HepG2 (cell line): ENCODE results near the gene TMEM233. TPM values are rescaled to one million over a fixed set of nuclear protein-coding genes. Genes with fewer than 3 reads are reported as not detected.

Source experiments
- ATAC-seq: fragments of 200-7000 bp; cut with Tn5 transposase; 3 replicates; pipeline ENCODE4 v1.9.1; 2020; ENCODE audit warnings: mild to moderate bottlenecking, moderate library complexity
- BruUV-seq: library from RNA; stranded (reverse); fragments of 400-500 nt; replicated peaks from 2 replicates; lab custom pipeline; 2021; lab: Mats Ljungman, UMichigan
- CTCF ChIA-PET: fragments of 300-600 bp; formaldehyde crosslinking; extraction: SDS; loops from one replicate; lab custom pipeline; 2021; ENCODE audit warnings: low total read pairs, inconsistent platforms, low intra/inter-chr PET ratio; lab: Yijun Ruan, JAX
- POLR2A ChIA-PET: fragments of 350-600 bp; sonication (Branson Sonifier 250); formaldehyde crosslinking; loops from one replicate; lab custom pipeline; 2020; ENCODE audit warnings: antibody characterized with exemption, inconsistent platforms; lab: Yijun Ruan, JAX
- DNase-seq: peaks from one replicate; pipeline ENCODE4 v3.0.0-alpha.2; 2015; ENCODE audit warnings: low spot score
- FAIRE-seq: peaks from 3 replicates; lab custom pipeline; 2011; peaks lifted over from hg19 to GRCh38; lab: Jason Lieb, UNC
- H2AFZ ChIP-seq: one replicate; pipeline ENCODE4 v1.6.1; 2011; ENCODE audit warnings: low read length, inconsistent platforms
- H3K27ac ChIP-seq: fragments of 300-600 bp; 3 replicates; pipeline ENCODE4 v1.8.0; 2011; ENCODE audit warnings: mixed run types, mild to moderate bottlenecking, mixed read lengths, low read length, inconsistent platforms; ENCODE audit not compliant: insufficient read depth; ENCODE audit errors: extremely low read length
- H3K27me3 ChIP-seq, 2 experiments: fragments of 200-600 bp in 1 of 2; 2 replicates in 1 of 2; 3 replicates in 1 of 2; pipeline versions ENCODE4 v1.6.0 to v1.8.0; 2011; ENCODE audit warnings: low read length in 2 of 2, mild to moderate bottlenecking in 2 of 2, moderate library complexity in 2 of 2, inconsistent platforms in 1 of 2; ENCODE audit not compliant: insufficient read depth in 2 of 2, control insufficient read depth in 1 of 2
- H3K36me3 ChIP-seq, 2 experiments: fragments of 200-600 bp in 1 of 2; replicated peaks in 1 of 2; 2 replicates in 1 of 2; 3 replicates in 1 of 2; pipeline versions ENCODE4 v1.5.1 to v1.8.0; 2011; ENCODE audit warnings: low read length in 2 of 2, inconsistent platforms in 1 of 2; ENCODE audit not compliant: insufficient read depth in 2 of 2, control insufficient read depth in 1 of 2
- H3K4me1 ChIP-seq: 2 replicates; pipeline ENCODE4 v1.5.1; 2012; ENCODE audit warnings: low read length, inconsistent platforms; ENCODE audit not compliant: insufficient read depth
- H3K4me2 ChIP-seq: 2 replicates; pipeline ENCODE4 v1.6.0; 2011; ENCODE audit warnings: low read depth, low read length, inconsistent platforms
- H3K4me3 ChIP-seq, 3 experiments: fragments of 200-600 bp in 1 of 3; sonication (generic), shearing (Covaris generic) in 1 of 3; replicated peaks in 1 of 3; 2 replicates each; pipeline ENCODE4 v1.5.1; 2011 to 2016; ENCODE audit warnings: low read length in 3 of 3, inconsistent platforms in 2 of 3, low read depth in 2 of 3, mild to moderate bottlenecking in 2 of 3, control low read depth in 1 of 3, mixed read lengths in 1 of 3; ENCODE audit not compliant: insufficient read depth in 1 of 3
- H3K79me2 ChIP-seq: one replicate; pipeline ENCODE4 v1.6.1; 2011; ENCODE audit warnings: low read length, inconsistent platforms; ENCODE audit not compliant: insufficient read depth
- H3K9ac ChIP-seq: 2 replicates; pipeline ENCODE4 v1.6.0; 2011; ENCODE audit warnings: mild to moderate bottlenecking, low read depth, low read length, inconsistent platforms; ENCODE audit not compliant: insufficient read depth
- H3K9me3 ChIP-seq: 2 replicates; pipeline ENCODE4 v1.5.1; 2012; ENCODE audit warnings: mild to moderate bottlenecking, low read length
- H4K20me1 ChIP-seq: 2 replicates; pipeline ENCODE4 v1.6.0; 2011; ENCODE audit warnings: inconsistent platforms, mild to moderate bottlenecking, low read length, moderate library complexity; ENCODE audit not compliant: insufficient read depth
- ELF3 ChIP-seq: IDR thresholded peaks from 2 replicates; pipeline ENCODE4 v1.6.1; 2016; ENCODE audit warnings: missing genetic modification reagents, missing compliant biosample characterization
- FOXA3 ChIP-seq: IDR thresholded peaks from 2 replicates; pipeline ENCODE4 v1.6.1; 2016; ENCODE audit warnings: missing genetic modification reagents, missing compliant biosample characterization
- FOXP1 ChIP-seq, 2 experiments: fragments of 450-650 bp in 1 of 2; IDR thresholded peaks; 2 replicates each; pipeline ENCODE4 v1.6.1; 2017 to 2018; ENCODE audit warnings: antibody characterized with exemption in 1 of 2
- HNF4A ChIP-seq: sonication (generic); formaldehyde crosslinking; IDR thresholded peaks from 2 replicates; pipeline ENCODE4 v1.4.0; 2020; ENCODE audit warnings: missing genetic modification reagents
- MAZ ChIP-seq, 2 experiments: sonication (generic) in 1 of 2; formaldehyde crosslinking in 1 of 2; IDR thresholded peaks; 2 replicates each; pipeline versions ENCODE4 v1.5.0 to v1.6.1; 2012 to 2020; ENCODE audit warnings: low read depth in 2 of 2, mild to moderate bottlenecking in 2 of 2, borderline replicate concordance in 1 of 2, improper control_type of control experiment in 1 of 2, low read length in 1 of 2, missing genetic modification reagents in 1 of 2, moderate library complexity in 1 of 2
- MYNN ChIP-seq: sonication (generic); formaldehyde crosslinking; IDR thresholded peaks from 2 replicates; pipeline ENCODE4 v1.4.0; 2020; ENCODE audit warnings: mild to moderate bottlenecking, low read depth, missing genetic modification reagents
- RAD21 ChIP-seq: fragments of 450-650 bp; formaldehyde crosslinking; IDR thresholded peaks from 2 replicates; pipeline ENCODE4 v1.5.0; 2020; ENCODE audit warnings: mild to moderate bottlenecking
- RAD51 ChIP-seq: fragments of 450-650 bp; IDR thresholded peaks from 2 replicates; pipeline ENCODE4 v1.6.1; 2016; ENCODE audit warnings: borderline replicate concordance
- WIZ ChIP-seq: sonication (generic); formaldehyde crosslinking; IDR thresholded peaks from 2 replicates; pipeline ENCODE4 v1.5.1; 2020; ENCODE audit warnings: mild to moderate bottlenecking, missing genetic modification reagents
- ZKSCAN8 ChIP-seq: IDR thresholded peaks from 2 replicates; pipeline ENCODE4 v1.6.1; 2016; ENCODE audit warnings: borderline replicate concordance, missing genetic modification reagents, missing compliant biosample characterization
- ZNF232 ChIP-seq: sonication (generic); formaldehyde crosslinking; IDR thresholded peaks from 2 replicates; pipeline ENCODE4 v1.4.0; 2020; ENCODE audit warnings: missing genetic modification reagents, borderline replicate concordance
- ZNF678 ChIP-seq: sonication (generic); formaldehyde crosslinking; IDR thresholded peaks from 2 replicates; pipeline ENCODE4 v1.4.0; 2020; ENCODE audit warnings: mild to moderate bottlenecking, missing genetic modification reagents
- ZNF773 ChIP-seq: sonication (generic); formaldehyde crosslinking; IDR thresholded peaks from 2 replicates; pipeline ENCODE4 v1.4.0; 2020; ENCODE audit warnings: missing genetic modification reagents, borderline replicate concordance
- WGBS: methylation state at CpG from one replicate; pipeline ENCODE4 v1.1.6; 2017; ENCODE audit warnings: low lambda C conversion rate; 5-methylcytosine and 5-hydroxymethylcytosine counted together
- in situ Hi-C: cut with HindIII; loops from 2 replicates; pipeline ENCODE4 v1.10.0; 2017; ENCODE audit warnings: low pct_unique_long_range_greater_than_20kb; ENCODE audit not compliant: extremely low pct_ligation_motif_present
- intact Hi-C: fragments of 100-400 bp; cut with micrococcal nuclease; formaldehyde crosslinking; loops from one replicate; pipeline ENCODE4 v1.10.0; 2022; ENCODE audit not compliant: unreplicated experiment
- polyA plus RNA-seq, 8 experiments: library from polyadenylated mRNA; depleted of rRNA in 3 of 8; stranded (reverse) in 7 of 8; unstranded in 1 of 8; fragments of >200 nt; fragmentation: Illumina TruSeq in 4 of 8; extraction: Trizol in 4 of 8; gene quantifications; 2 replicates each; pipeline versions ENCODE4 v1.2.1 to v1.2.3, GENCODE V29; 2011 to 2016; ENCODE audit warnings: low read depth in 4 of 8, missing spikeins in 1 of 8, mixed read lengths in 1 of 8; ENCODE audit not compliant: insufficient read depth in 1 of 8
- total RNA-seq, 5 experiments: library from RNA; depleted of rRNA; stranded (reverse); fragments of >200 nt; fragmentation: Illumina TruSeq; extraction: Trizol; gene quantifications; 2 replicates each; pipeline ENCODE4 v1.2.3, GENCODE V29; 2016; ENCODE audit warnings: low read depth in 1 of 5
- TF ChIP-seq, protein P1 (sequence below): sonication (generic); formaldehyde crosslinking; IDR thresholded peaks from 2 replicates; pipeline ENCODE4 v1.4.0; 2020; ENCODE audit warnings: missing genetic modification reagents
- TF ChIP-seq, protein P2 (sequence below): sonication (generic); formaldehyde crosslinking; IDR thresholded peaks from 2 replicates; pipeline ENCODE4 v1.4.0; 2020; ENCODE audit warnings: missing genetic modification reagents, mild to moderate bottlenecking, borderline replicate concordance

The TMEM233 gene
- total and polyA plus RNA-seq, 2 of the 13 experiments (the other 11 are each of a cell fraction or from before 2014, with no cell fraction given) = 0.03 TPM; not detected in 1

DNA sequence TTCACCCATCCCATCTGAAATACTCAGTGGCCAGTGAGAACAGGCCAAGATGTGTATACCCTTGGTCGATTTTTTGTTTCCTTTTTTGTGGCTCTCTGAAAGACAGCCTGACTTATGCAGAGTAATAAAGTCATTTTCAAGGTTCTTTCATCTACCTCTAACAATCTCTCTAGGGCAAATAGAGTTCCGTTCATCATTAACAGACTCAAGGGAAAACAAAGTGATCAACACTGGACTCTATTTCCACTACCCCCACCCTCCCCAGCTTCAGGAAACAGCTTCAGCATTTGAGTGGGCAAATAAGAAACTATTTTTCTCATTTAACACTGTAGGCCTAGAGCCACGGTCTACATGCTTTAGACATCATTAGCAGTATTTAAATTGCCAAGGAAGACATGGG lies 90.2 kb downstream of the TMEM233 start (continued):
- TF ChIP-seq HNF4A (CRISPR knock-in tag) (peak; percentile 17; the same call in 1 of the 2 replicates), ZKSCAN8 (CRISPR knock-in tag) (peak; percentile 56; the same call in 1 of the 2 replicates), RAD51 (no peak), FOXP1 (IDR thresholded peaks at IDR 0.05) (no peak), FOXP1 (CRISPR knock-in tag; IDR thresholded peaks at IDR 0.05) (peak; percentile 72), MAZ (IDR thresholded peaks at IDR 0.05; ENCODE audit: borderline replicate concordance, low read depth, low read length) (0 out of 2 replicates have a peak, but pooled peaks have one; percentile 32), MAZ (CRISPR knock-in tag; IDR thresholded peaks at IDR 0.05; ENCODE audit: low read depth) (no peak)

DNA sequence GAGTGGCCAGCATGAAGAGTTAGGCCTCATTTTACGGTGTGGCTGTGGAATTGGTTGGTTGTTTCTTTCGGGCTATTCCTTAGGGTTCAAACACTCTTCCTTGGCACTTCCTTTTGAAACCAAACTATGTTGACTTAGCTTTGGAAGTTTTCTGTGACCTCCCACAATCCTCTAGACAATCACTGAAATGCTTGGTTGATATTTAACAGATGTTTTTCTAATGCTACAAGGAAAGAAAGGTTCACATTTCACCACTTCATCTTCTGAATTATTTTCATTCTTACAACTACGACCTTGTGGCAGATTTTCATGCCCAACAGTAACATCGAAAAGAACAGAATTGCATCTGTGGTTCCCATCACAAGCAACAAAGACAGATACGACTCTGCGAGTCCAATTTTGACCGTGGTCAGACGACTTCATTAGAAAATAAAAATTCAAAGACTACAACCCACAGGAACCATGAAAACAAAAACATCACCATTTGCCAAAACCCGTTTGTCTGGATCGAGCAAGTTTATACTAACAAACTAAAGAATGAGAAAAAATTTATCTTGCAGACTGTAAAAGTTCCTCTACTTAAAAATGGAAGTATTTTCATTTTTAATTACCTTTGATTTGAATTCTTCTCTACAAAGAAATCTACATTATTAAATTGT lies 91.3 kb downstream of the TMEM233 start:
- Histone ChIP-seq H3K9ac (no peak overlapping the region), H3K27me3 (no peaks in the 10 kb centered on the region), H3K4me1 (peaks cover 84% of the 10 kb centered on the region), H3K4me3 (no peak overlapping the region; a peak in 1 of 6 replicates), H3K9me3 (no peaks in the 10 kb centered on the region), H3K36me3 (peaks cover 6 to 20% of the 10 kb centered on the region in 2 experiments; a peak in 4 of 5 replicates), H3K4me2 (0 out of 2 replicates have a peak overlapping the region, but pooled peaks have one; percentile 60), H3K79me2 (no peaks in the 10 kb centered on the region), H2AFZ (no peak overlapping the region), H4K20me1 (no peaks in the 10 kb centered on the region), H3K27ac (peak overlapping the region; percentile 65)
- ATAC-seq (no peak), DNase-seq (no peak), FAIRE-seq (peak; percentile 36)
- intact Hi-C loops (no loop called here), in situ Hi-C loops (no loop called here)
- BruUV-seq = no TSS peak
- WGBS = 84% methylated on average over 10 of the region's 10 CpGs
- ChIA-PET POLR2A (interaction anchor here (1.4 to 6.1 kb wide), 3 partner anchors 10 to 16 kb away, joined by 3 to 40 read pairs (median 6); partner anchors contain the start of gene PRKAB1), CTCF (no interaction called here)
- TF ChIP-seq, protein P1, sequence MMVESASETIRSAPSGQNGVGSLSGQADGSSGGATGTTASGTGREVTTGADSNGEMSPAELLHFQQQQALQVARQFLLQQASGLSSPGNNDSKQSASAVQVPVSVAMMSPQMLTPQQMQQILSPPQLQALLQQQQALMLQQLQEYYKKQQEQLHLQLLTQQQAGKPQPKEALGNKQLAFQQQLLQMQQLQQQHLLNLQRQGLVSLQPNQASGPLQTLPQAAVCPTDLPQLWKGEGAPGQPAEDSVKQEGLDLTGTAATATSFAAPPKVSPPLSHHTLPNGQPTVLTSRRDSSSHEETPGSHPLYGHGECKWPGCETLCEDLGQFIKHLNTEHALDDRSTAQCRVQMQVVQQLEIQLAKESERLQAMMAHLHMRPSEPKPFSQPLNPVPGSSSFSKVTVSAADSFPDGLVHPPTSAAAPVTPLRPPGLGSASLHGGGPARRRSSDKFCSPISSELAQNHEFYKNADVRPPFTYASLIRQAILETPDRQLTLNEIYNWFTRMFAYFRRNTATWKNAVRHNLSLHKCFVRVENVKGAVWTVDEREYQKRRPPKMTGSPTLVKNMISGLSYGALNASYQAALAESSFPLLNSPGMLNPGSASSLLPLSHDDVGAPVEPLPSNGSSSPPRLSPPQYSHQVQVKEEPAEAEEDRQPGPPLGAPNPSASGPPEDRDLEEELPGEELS = peak; percentile 23; the same call in 1 of the 2 replicates
- no peak for TF ChIP-seq MYNN (CRISPR knock-in tag)
- no peak for TF ChIP-seq ZNF773 (CRISPR knock-in tag)
- no peak; the same call in 1 of the 2 replicates for TF ChIP-seq ZNF232 (CRISPR knock-in tag)
- TF ChIP-seq, protein P2, sequence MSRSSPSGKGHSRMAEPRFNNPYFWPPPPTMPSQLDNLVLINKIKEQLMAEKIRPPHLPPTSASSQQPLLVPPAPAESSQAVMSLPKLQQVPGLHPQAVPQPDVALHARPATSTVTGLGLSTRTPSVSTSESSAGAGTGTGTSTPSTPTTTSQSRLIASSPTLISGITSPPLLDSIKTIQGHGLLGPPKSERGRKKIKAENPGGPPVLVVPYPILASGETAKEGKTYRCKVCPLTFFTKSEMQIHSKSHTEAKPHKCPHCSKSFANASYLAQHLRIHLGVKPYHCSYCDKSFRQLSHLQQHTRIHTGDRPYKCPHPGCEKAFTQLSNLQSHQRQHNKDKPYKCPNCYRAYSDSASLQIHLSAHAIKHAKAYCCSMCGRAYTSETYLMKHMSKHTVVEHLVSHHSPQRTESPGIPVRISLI (CRISPR knock-in tag) = no peak
- no peak for TF ChIP-seq ZNF678
- TF ChIP-seq WIZ (CRISPR knock-in tag) = no peak
- TF ChIP-seq FOXA3 = 0 out of 2 replicates have a peak, but pooled peaks have one; percentile 9
- TF ChIP-seq RAD21 (CRISPR knock-in tag) = no peak
- 0 out of 2 replicates have a peak, but pooled peaks have one; percentile 43 for TF ChIP-seq ZKSCAN8 (CRISPR knock-in tag)
- TF ChIP-seq ELF3 = peak; percentile 40; the same call in 1 of the 2 replicates
